ENCODE measurements around the gene TMEM213. TPM values are rescaled to one million over a fixed set of nuclear protein-coding genes. Genes with fewer than 3 reads are reported as not detected.
"Not testable (repeated sequence)": the region's sequence is repeated elsewhere in the genome, so short reads cannot be mapped to it uniquely, and the experiment has no call there.

TMEM213 gene
- total RNA-seq, 1 donor from 2014 or later = not detected

- no peaks in the 10 kb centered on the region for H3K36me3 Mint-ChIP-seq (ENCODE audit: low read depth)
- H3K4me1 Mint-ChIP-seq (ENCODE audit: low read depth) = peaks cover 6% of the 10 kb centered on the region
- H3K9me3 Mint-ChIP-seq = no peaks in the 10 kb centered on the region
- no peak overlapping the region for H3K4me3 Mint-ChIP-seq (ENCODE audit: low read depth)
- intact Hi-C loops (cut with micrococcal nuclease) = no loop called here
- peaks cover 4% of the 10 kb centered on the region for H3K27me3 Mint-ChIP-seq (ENCODE audit: low read depth)
- DNase-seq (ENCODE audit: low spot score) = no peak
- no peak overlapping the region for H3K27ac Mint-ChIP-seq
Measured at GRCh38 chr7:138804618-138805017, 6.8 kb downstream of the TMEM213 start.

GRCh38 chr7:138809346-138809745, 11.6 kb downstream of the TMEM213 start:
- Mint-ChIP-seq H3K36me3 (ENCODE audit: low read depth) (no peaks in the 10 kb centered on the region), H3K4me1 (ENCODE audit: low read depth) (peaks cover 19% of the 10 kb centered on the region), H3K4me3 (ENCODE audit: low read depth) (no peak overlapping the region), H3K27ac (no peak overlapping the region), H3K9me3 (peaks cover 5% of the 10 kb centered on the region), H3K27me3 (ENCODE audit: low read depth) (peaks cover 6% of the 10 kb centered on the region)
- DNase-seq (ENCODE audit: low spot score) = no peak
- intact Hi-C loops (cut with micrococcal nuclease) = no loop called here

GRCh38 chr7:138811327-138811726, 13.5 kb downstream of the TMEM213 start:
- DNase-seq (ENCODE audit: low spot score); H3K9me3 Mint-ChIP-seq; H3K4me3 Mint-ChIP-seq (ENCODE audit: low read depth); H3K36me3 Mint-ChIP-seq (ENCODE audit: low read depth); H3K27ac Mint-ChIP-seq; H3K27me3 Mint-ChIP-seq (ENCODE audit: low read depth): not testable (repeated sequence)
- H3K4me1 Mint-ChIP-seq (ENCODE audit: low read depth) = peaks cover 22% of the 10 kb centered on the region
- intact Hi-C loops (cut with micrococcal nuclease) = loop anchor here (5.0 kb wide), 3 partner anchors 59 to 639 kb away; no protein-coding TSS in a partner anchor

GRCh38 chr7:138813945-138814344, 16.2 kb downstream of the TMEM213 start:
- Mint-ChIP-seq H3K4me3 (ENCODE audit: low read depth) (no peak overlapping the region), H3K27ac (no peak overlapping the region), H3K9me3 (peaks cover 5% of the 10 kb centered on the region), H3K36me3 (ENCODE audit: low read depth) (no peaks in the 10 kb centered on the region), H3K27me3 (ENCODE audit: low read depth) (peaks cover 2% of the 10 kb centered on the region), H3K4me1 (ENCODE audit: low read depth) (peaks cover 28% of the 10 kb centered on the region)
- intact Hi-C loops (cut with micrococcal nuclease) = loop anchor here (1.0 to 5.0 kb wide), 5 partner anchors 11 to 642 kb away; no protein-coding TSS in a partner anchor
- no peak for DNase-seq (ENCODE audit: low spot score)

GRCh38 chr7:138814816-138815332, 17.1 kb downstream of the TMEM213 start:
- Mint-ChIP-seq H3K27ac (peak overlapping the region; percentile 1), H3K4me3 (ENCODE audit: low read depth) (no peak overlapping the region)
- intact Hi-C loops (cut with micrococcal nuclease) = loop anchor here (1.0 to 5.0 kb wide), 6 partner anchors 10 to 643 kb away; no protein-coding TSS in a partner anchor

GRCh38 chr7:138816650-138817049, 18.9 kb downstream of the TMEM213 start:
- peaks cover 5% of the 10 kb centered on the region for H3K9me3 Mint-ChIP-seq
- peaks cover 2% of the 10 kb centered on the region for H3K27me3 Mint-ChIP-seq (ENCODE audit: low read depth)
- H3K27ac Mint-ChIP-seq = no peak overlapping the region
- H3K36me3 Mint-ChIP-seq (ENCODE audit: low read depth) = no peaks in the 10 kb centered on the region
- H3K4me1 Mint-ChIP-seq (ENCODE audit: low read depth) = peaks cover 28% of the 10 kb centered on the region
- DNase-seq (ENCODE audit: low spot score) = no peak
- intact Hi-C loops (cut with micrococcal nuclease) = loop anchor here (5.0 kb wide), 1 partner anchor 46 kb away; no protein-coding TSS in a partner anchor
- no peak overlapping the region for H3K4me3 Mint-ChIP-seq (ENCODE audit: low read depth)

More at GRCh38 chr7:138814816-138815332, 17.1 kb downstream of the TMEM213 start:
- no peaks in the 10 kb centered on the region for H3K36me3 Mint-ChIP-seq (ENCODE audit: low read depth)
- peaks cover 28% of the 10 kb centered on the region for H3K4me1 Mint-ChIP-seq (ENCODE audit: low read depth)
- H3K27me3 Mint-ChIP-seq (ENCODE audit: low read depth) = peaks cover 2% of the 10 kb centered on the region
- H3K9me3 Mint-ChIP-seq = peaks cover 5% of the 10 kb centered on the region
- no peak for DNase-seq (ENCODE audit: low spot score)

GRCh38 chr7:138819625-138820024, 21.8 kb downstream of the TMEM213 start:
- H3K36me3 Mint-ChIP-seq (ENCODE audit: low read depth) = no peaks in the 10 kb centered on the region
- DNase-seq (ENCODE audit: low spot score) = no peak
- H3K4me3 Mint-ChIP-seq (ENCODE audit: low read depth) = no peak overlapping the region
- H3K9me3 Mint-ChIP-seq = no peaks in the 10 kb centered on the region
- no peaks in the 10 kb centered on the region for H3K27me3 Mint-ChIP-seq (ENCODE audit: low read depth)
- H3K4me1 Mint-ChIP-seq (ENCODE audit: low read depth) = peaks cover 12% of the 10 kb centered on the region
- H3K27ac Mint-ChIP-seq = no peak overlapping the region
- intact Hi-C loops (cut with micrococcal nuclease) = loop anchor here (5.0 kb wide), 1 partner anchor 43 kb away; no protein-coding TSS in a partner anchor

GRCh38 chr7:138821912-138822311, 24.1 kb downstream of the TMEM213 start:
- H3K27me3 Mint-ChIP-seq (ENCODE audit: low read depth) = no peaks in the 10 kb centered on the region
- no peak for DNase-seq (ENCODE audit: low spot score)
- intact Hi-C loops (cut with micrococcal nuclease) = no loop called here
- H3K4me3 Mint-ChIP-seq (ENCODE audit: low read depth) = no peak overlapping the region
- H3K4me1 Mint-ChIP-seq (ENCODE audit: low read depth) = peaks cover 11% of the 10 kb centered on the region
- no peak overlapping the region for H3K27ac Mint-ChIP-seq
- H3K36me3 Mint-ChIP-seq (ENCODE audit: low read depth) = no peaks in the 10 kb centered on the region
- no peaks in the 10 kb centered on the region for H3K9me3 Mint-ChIP-seq

- Mint-ChIP-seq H3K9me3 (no peaks in the 10 kb centered on the region), H3K27ac (no peak overlapping the region), H3K4me1 (ENCODE audit: low read depth) (peaks cover 11% of the 10 kb centered on the region), H3K36me3 (ENCODE audit: low read depth) (no peaks in the 10 kb centered on the region), H3K4me3 (ENCODE audit: low read depth) (no peak overlapping the region), H3K27me3 (ENCODE audit: low read depth) (peaks cover 6% of the 10 kb centered on the region)
- DNase-seq (ENCODE audit: low spot score) = no peak
- intact Hi-C loops (cut with micrococcal nuclease) = no loop called here
Measured at GRCh38 chr7:138822867-138823535, 25.2 kb downstream of the TMEM213 start.

- intact Hi-C loops (cut with micrococcal nuclease) = loop anchor here (1.0 kb wide), 1 partner anchor 11 kb away; no protein-coding TSS in a partner anchor
- Mint-ChIP-seq H3K27ac (peak overlapping the region; percentile 18), H3K36me3 (ENCODE audit: low read depth) (no peaks in the 10 kb centered on the region), H3K4me1 (ENCODE audit: low read depth) (peaks cover 11% of the 10 kb centered on the region), H3K27me3 (ENCODE audit: low read depth) (peaks cover 11% of the 10 kb centered on the region), H3K9me3 (no peaks in the 10 kb centered on the region), H3K4me3 (ENCODE audit: low read depth) (no peak overlapping the region)
- no peak for DNase-seq (ENCODE audit: low spot score)
Measured at GRCh38 chr7:138825049-138825721, 27.4 kb downstream of the TMEM213 start.

- DNase-seq (ENCODE audit: low spot score) = no peak
- H3K36me3 Mint-ChIP-seq (ENCODE audit: low read depth) = no peaks in the 10 kb centered on the region
- intact Hi-C loops (cut with micrococcal nuclease) = no loop called here
- H3K9me3 Mint-ChIP-seq = no peaks in the 10 kb centered on the region
- H3K27ac Mint-ChIP-seq = no peak overlapping the region
- peaks cover 26% of the 10 kb centered on the region for H3K27me3 Mint-ChIP-seq (ENCODE audit: low read depth)
- no peak overlapping the region for H3K4me3 Mint-ChIP-seq (ENCODE audit: low read depth)
- peaks cover 11% of the 10 kb centered on the region for H3K4me1 Mint-ChIP-seq (ENCODE audit: low read depth)
Measured at GRCh38 chr7:138828302-138828701, 30.5 kb downstream of the TMEM213 start.

- Mint-ChIP-seq H3K36me3 (ENCODE audit: low read depth) (no peaks in the 10 kb centered on the region), H3K4me3 (ENCODE audit: low read depth) (no peak overlapping the region), H3K27ac (no peak overlapping the region), H3K27me3 (ENCODE audit: low read depth) (peaks cover 31% of the 10 kb centered on the region), H3K4me1 (ENCODE audit: low read depth) (peaks cover 18% of the 10 kb centered on the region), H3K9me3 (no peaks in the 10 kb centered on the region)
- intact Hi-C loops (cut with micrococcal nuclease) = no loop called here
- DNase-seq (ENCODE audit: low spot score) = no peak
Measured at GRCh38 chr7:138829335-138829734, 31.5 kb downstream of the TMEM213 start.

GRCh38 chr7:138832966-138833365, 35.2 kb downstream of the TMEM213 start:
- peaks cover 11% of the 10 kb centered on the region for H3K4me1 Mint-ChIP-seq (ENCODE audit: low read depth)
- no peak for DNase-seq (ENCODE audit: low spot score)
- intact Hi-C loops (cut with micrococcal nuclease) = no loop called here
- H3K9me3 Mint-ChIP-seq = no peaks in the 10 kb centered on the region
- no peaks in the 10 kb centered on the region for H3K36me3 Mint-ChIP-seq (ENCODE audit: low read depth)
- peaks cover 29% of the 10 kb centered on the region for H3K27me3 Mint-ChIP-seq (ENCODE audit: low read depth)
- H3K27ac Mint-ChIP-seq = no peak overlapping the region
- H3K4me3 Mint-ChIP-seq (ENCODE audit: low read depth) = no peak overlapping the region

Data from activated T-helper 2 cell treated with anti-CD3 and anti-CD28 coated beads, Interferon-gamma antibody, Interleukin-2, Interleukin-4, amounts not matched to agents 10 μg/mL and 5 μg/mL and 100 μg/mL, durations not matched to agents 14 hours and 24 hours and 36 hours (primary cell).